Nephron (organoid): Measurements from ENCODE around the gene NKX2-4.
A peak's percentile ranks its signal among the peaks of the same experiment; 100 is the strongest.

Experiments used
- H3K27ac Mint-ChIP-seq, 3 experiments: 2 replicates each; pipeline ENCODE4 v1.8.0; 2020; ENCODE audit warnings: mixed read lengths in 3 of 3, mild to moderate bottlenecking in 2 of 3, moderate library complexity in 1 of 3
- H3K27me3 Mint-ChIP-seq: 2 replicates; pipeline ENCODE4 v1.8.0; 2021; ENCODE audit warnings: low read depth, mild to moderate bottlenecking, moderate library complexity, mixed read lengths
- H3K36me3 Mint-ChIP-seq: 2 replicates; pipeline ENCODE4 v1.8.0; 2020; ENCODE audit warnings: low read depth, mixed read lengths
- H3K4me1 Mint-ChIP-seq: 2 replicates; pipeline ENCODE4 v1.8.0; 2020; ENCODE audit warnings: mixed read lengths
- H3K4me3 Mint-ChIP-seq, 3 experiments: 2 replicates each; pipeline ENCODE4 v1.8.0; 2020; ENCODE audit warnings: mild to moderate bottlenecking in 3 of 3, mixed read lengths in 3 of 3, moderate library complexity in 2 of 3
- H3K9me3 Mint-ChIP-seq: 2 replicates; pipeline ENCODE4 v1.8.0; 2020; ENCODE audit warnings: mixed read lengths
- CTCF ChIP-seq, 3 experiments: fragments of 200-600 bp; sonication (generic); IDR thresholded peaks; one replicate each; pipeline ENCODE4 v1.5.0; 2021; ENCODE audit warnings: antibody characterized with exemption in 3 of 3; ENCODE audit not compliant: unreplicated experiment in 3 of 3

The NKX2-4 gene

GRCh38 chr20:21364413-21364812 lies 32.9 kb downstream of the NKX2-4 start:
- Mint-ChIP-seq H3K4me3 (no peak overlapping the region), H3K36me3 (peaks cover 63% of the 10 kb centered on the region), H3K27me3 (no peaks in the 10 kb centered on the region), H3K9me3 (no peaks in the 10 kb centered on the region), H3K27ac (no peak overlapping the region), H3K4me1 (no peaks in the 10 kb centered on the region)
- no peak for TF ChIP-seq CTCF (IDR thresholded peaks at IDR 0.05; ENCODE audit: unreplicated experiment in 3 of 3)

- Mint-ChIP-seq H3K27ac (no peak overlapping the region), H3K36me3 (peaks cover 55% of the 10 kb centered on the region), H3K9me3 (no peaks in the 10 kb centered on the region), H3K4me1 (no peaks in the 10 kb centered on the region), H3K4me3 (no peak overlapping the region), H3K27me3 (no peaks in the 10 kb centered on the region)
- TF ChIP-seq CTCF (IDR thresholded peaks at IDR 0.05; ENCODE audit: unreplicated experiment in 3 of 3) = no peak
Observed at GRCh38 chr20:21361266-21361665, 36.1 kb downstream of the NKX2-4 start.

GRCh38 chr20:21360705-21361104 lies 36.6 kb downstream of the NKX2-4 start:
- TF ChIP-seq CTCF (IDR thresholded peaks at IDR 0.05; ENCODE audit: unreplicated experiment in 3 of 3) = no peak
- Mint-ChIP-seq H3K9me3 (no peaks in the 10 kb centered on the region), H3K36me3 (peaks cover 55% of the 10 kb centered on the region), H3K27me3 (no peaks in the 10 kb centered on the region), H3K4me1 (no peaks in the 10 kb centered on the region), H3K4me3 (no peak overlapping the region), H3K27ac (no peak overlapping the region)

GRCh38 chr20:21358737-21359136 lies 38.6 kb downstream of the NKX2-4 start:
- no peak for TF ChIP-seq CTCF (IDR thresholded peaks at IDR 0.05; ENCODE audit: unreplicated experiment in 3 of 3)
- no peaks in the 10 kb centered on the region for H3K4me1 Mint-ChIP-seq
- peaks cover 60% of the 10 kb centered on the region for H3K36me3 Mint-ChIP-seq
- no peak overlapping the region for H3K4me3 Mint-ChIP-seq
- no peaks in the 10 kb centered on the region for H3K9me3 Mint-ChIP-seq
- peak overlapping the region in 1 of 3 experiments; percentile 40 for H3K27ac Mint-ChIP-seq
- no peaks in the 10 kb centered on the region for H3K27me3 Mint-ChIP-seq

- no peaks in the 10 kb centered on the region for H3K9me3 Mint-ChIP-seq
- no peak overlapping the region for H3K4me3 Mint-ChIP-seq
- peaks cover 53% of the 10 kb centered on the region for H3K36me3 Mint-ChIP-seq
- TF ChIP-seq CTCF (IDR thresholded peaks at IDR 0.05; ENCODE audit: unreplicated experiment in 3 of 3) = no peak
- peak overlapping the region in 2 of 3 experiments; percentile 39 to 68 for H3K27ac Mint-ChIP-seq
- no peaks in the 10 kb centered on the region for H3K27me3 Mint-ChIP-seq
- no peaks in the 10 kb centered on the region for H3K4me1 Mint-ChIP-seq
Observed at GRCh38 chr20:21357844-21358243, 39.5 kb downstream of the NKX2-4 start.

GRCh38 chr20:21356386-21356785 lies 40.9 kb downstream of the NKX2-4 start:
- Mint-ChIP-seq H3K9me3 (no peaks in the 10 kb centered on the region), H3K4me1 (no peaks in the 10 kb centered on the region), H3K27me3 (no peaks in the 10 kb centered on the region), H3K27ac (no peak overlapping the region), H3K36me3 (peaks cover 41% of the 10 kb centered on the region), H3K4me3 (no peak overlapping the region)
- no peak for TF ChIP-seq CTCF (IDR thresholded peaks at IDR 0.05; ENCODE audit: unreplicated experiment in 3 of 3)
